ENCODE data around the gene POGZ. TPM values are rescaled to one million over a fixed set of nuclear protein-coding genes. Genes with fewer than 3 reads are reported as not detected.

The POGZ gene
- total RNA-seq, 6 experiments from 2014 or later, result 13.5 to 44.9 (median 29.9) TPM

DNA sequence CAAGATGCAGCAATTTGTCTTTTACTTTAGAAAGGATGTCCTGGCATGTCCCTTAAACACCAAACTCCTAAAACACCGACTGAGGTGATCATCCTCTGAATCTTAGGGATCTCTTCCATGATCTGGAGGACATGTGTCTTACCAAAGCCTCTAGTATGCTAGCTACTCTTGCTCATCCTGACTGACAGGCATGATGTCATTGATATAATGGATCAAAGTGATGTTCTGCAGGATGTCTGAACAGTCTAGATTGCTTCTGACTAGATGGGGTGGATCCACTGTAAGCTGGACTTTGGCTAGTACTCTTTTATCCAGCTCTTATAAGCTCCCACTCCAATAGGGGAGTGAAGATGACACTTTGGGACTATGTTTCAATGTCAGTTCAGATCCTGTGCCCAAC is 40.6 kb upstream of the POGZ start:
- WGBS (ENCODE audit: insufficient coverage, low coverage, low lambda C conversion rate, missing lambda C conversion rate), result 86% methylated on average over 1 of the region's 1 CpG
- Histone ChIP-seq H3K27me3 (no peaks in the 10 kb centered on the region), H3K9me3 (no peaks in the 10 kb centered on the region), H3K4me1 (no peaks in the 10 kb centered on the region), H3K4me3 (no peak overlapping the region), H3K36me3 (no peaks in the 10 kb centered on the region), H3K27ac (no peak overlapping the region)
- TF ChIP-seq, protein P1, sequence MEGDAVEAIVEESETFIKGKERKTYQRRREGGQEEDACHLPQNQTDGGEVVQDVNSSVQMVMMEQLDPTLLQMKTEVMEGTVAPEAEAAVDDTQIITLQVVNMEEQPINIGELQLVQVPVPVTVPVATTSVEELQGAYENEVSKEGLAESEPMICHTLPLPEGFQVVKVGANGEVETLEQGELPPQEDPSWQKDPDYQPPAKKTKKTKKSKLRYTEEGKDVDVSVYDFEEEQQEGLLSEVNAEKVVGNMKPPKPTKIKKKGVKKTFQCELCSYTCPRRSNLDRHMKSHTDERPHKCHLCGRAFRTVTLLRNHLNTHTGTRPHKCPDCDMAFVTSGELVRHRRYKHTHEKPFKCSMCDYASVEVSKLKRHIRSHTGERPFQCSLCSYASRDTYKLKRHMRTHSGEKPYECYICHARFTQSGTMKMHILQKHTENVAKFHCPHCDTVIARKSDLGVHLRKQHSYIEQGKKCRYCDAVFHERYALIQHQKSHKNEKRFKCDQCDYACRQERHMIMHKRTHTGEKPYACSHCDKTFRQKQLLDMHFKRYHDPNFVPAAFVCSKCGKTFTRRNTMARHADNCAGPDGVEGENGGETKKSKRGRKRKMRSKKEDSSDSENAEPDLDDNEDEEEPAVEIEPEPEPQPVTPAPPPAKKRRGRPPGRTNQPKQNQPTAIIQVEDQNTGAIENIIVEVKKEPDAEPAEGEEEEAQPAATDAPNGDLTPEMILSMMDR (IDR thresholded peaks at IDR 0.05), result no peak
- no peak for TF ChIP-seq POLR2A (IDR thresholded peaks at IDR 0.05)
- intact Hi-C loops (cut with DNase I), result no loop called here
- ATAC-seq, result no peak
- no peak for DNase-seq

GRCh38 chr1:151499365-151499764 is 40.1 kb upstream of the POGZ start:
- DNase-seq (no peak), ATAC-seq (no peak)
- WGBS (ENCODE audit: insufficient coverage, low coverage, low lambda C conversion rate, missing lambda C conversion rate), result 97% methylated on average over 5 of the region's 5 CpGs
- H3K27ac ChIP-seq, result no peak overlapping the region
- intact Hi-C loops (cut with DNase I), result no loop called here
- TF ChIP-seq POLR2A (IDR thresholded peaks at IDR 0.05), result no peak
- TF ChIP-seq, protein P1 (IDR thresholded peaks at IDR 0.05), result no peak
- no peaks in the 10 kb centered on the region for H3K27me3 ChIP-seq
- H3K4me1 ChIP-seq, result no peaks in the 10 kb centered on the region
- no peak overlapping the region for H3K4me3 ChIP-seq
- no peaks in the 10 kb centered on the region for H3K9me3 ChIP-seq
- H3K36me3 ChIP-seq, result no peaks in the 10 kb centered on the region

- Histone ChIP-seq H3K27me3 (no peaks in the 10 kb centered on the region), H3K4me3 (no peak overlapping the region), H3K9me3 (no peaks in the 10 kb centered on the region), H3K4me1 (no peaks in the 10 kb centered on the region), H3K36me3 (no peaks in the 10 kb centered on the region), H3K27ac (no peak overlapping the region)
- no peak for DNase-seq
- ATAC-seq, result no peak
- TF ChIP-seq, protein P1 (IDR thresholded peaks at IDR 0.05), result no peak
- no peak for TF ChIP-seq POLR2A (IDR thresholded peaks at IDR 0.05)
- 83% methylated on average over 1 of the region's 1 CpG for WGBS (ENCODE audit: insufficient coverage, low coverage, low lambda C conversion rate, missing lambda C conversion rate)
- intact Hi-C loops (cut with DNase I), result no loop called here
Measured at GRCh38 chr1:151495316-151495715, 36.0 kb upstream of the POGZ start.

GRCh38 chr1:151494741-151495281 is 35.5 kb upstream of the POGZ start:
- Histone ChIP-seq H3K27ac (no peak overlapping the region), H3K4me3 (no peak overlapping the region), H3K4me1 (no peaks in the 10 kb centered on the region), H3K36me3 (no peaks in the 10 kb centered on the region), H3K9me3 (no peaks in the 10 kb centered on the region), H3K27me3 (no peaks in the 10 kb centered on the region)
- intact Hi-C loops (cut with DNase I), result no loop called here
- WGBS (ENCODE audit: insufficient coverage, low coverage, low lambda C conversion rate, missing lambda C conversion rate), result 0% methylated on average over 1 of the region's 1 CpG
- no peak for DNase-seq
- TF ChIP-seq, protein P1 (IDR thresholded peaks at IDR 0.05), result no peak
- TF ChIP-seq POLR2A (IDR thresholded peaks at IDR 0.05), result no peak
- ATAC-seq, result peak in 1 of 4 donors; percentile 92

- WGBS (ENCODE audit: insufficient coverage, low coverage, low lambda C conversion rate, missing lambda C conversion rate), result 97% methylated on average over 3 of the region's 3 CpGs
- no peak for DNase-seq
- Histone ChIP-seq H3K27me3 (no peaks in the 10 kb centered on the region), H3K27ac (no peak overlapping the region), H3K9me3 (no peaks in the 10 kb centered on the region), H3K4me3 (no peak overlapping the region), H3K36me3 (no peaks in the 10 kb centered on the region), H3K4me1 (no peaks in the 10 kb centered on the region)
- no peak for TF ChIP-seq POLR2A (IDR thresholded peaks at IDR 0.05)
- TF ChIP-seq, protein P1 (IDR thresholded peaks at IDR 0.05), result no peak
- intact Hi-C loops (cut with DNase I), result no loop called here
- no peak for ATAC-seq
Measured at GRCh38 chr1:151493042-151493441, 33.7 kb upstream of the POGZ start.
